NCI-H146 (cell line): Measurements from ENCODE around the gene CYP24A1.

ENCODE experiments used
- DNase-seq: peaks from one replicate; lab custom pipeline; 2025; lab: John Stamatoyannopoulos, UW

Gene CYP24A1

GRCh38 chr20:54174457-54175175, 830 bp upstream of the CYP24A1 start:
- no peak for DNase-seq

- DNase-seq: no peak
Measured at GRCh38 chr20:54172856-54173652, 732 bp downstream of the CYP24A1 start.

GRCh38 chr20:54172532-54172855, 1.3 kb downstream of the CYP24A1 start:
- DNase-seq: no peak

DNA sequence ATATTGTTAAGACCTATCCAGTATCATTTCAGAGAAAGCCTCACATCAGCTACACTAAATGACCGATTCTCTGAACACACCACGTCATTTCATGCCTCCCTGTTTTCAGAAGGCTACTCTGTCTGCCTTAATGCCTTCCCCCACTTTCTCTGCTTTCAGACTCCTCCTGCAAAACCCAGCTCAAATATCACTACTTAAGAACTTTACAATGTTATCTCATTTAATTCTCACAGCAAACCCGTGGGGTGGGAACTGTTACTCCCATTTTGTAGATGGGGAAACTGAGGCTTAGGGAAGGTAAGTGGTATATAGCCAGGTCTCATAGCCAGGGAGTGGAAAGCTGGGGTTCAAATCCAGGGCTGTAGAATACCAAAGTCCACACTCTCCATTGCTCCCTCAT, 2.8 kb downstream of the CYP24A1 start:
- no peak for DNase-seq

- no peak for DNase-seq
Measured at GRCh38 chr20:54170026-54170471, 3.7 kb downstream of the CYP24A1 start.

- DNase-seq: no peak
Measured at GRCh38 chr20:54168961-54169862, 4.6 kb downstream of the CYP24A1 start.

- DNase-seq: no peak
Measured at GRCh38 chr20:54167909-54168872, 5.6 kb downstream of the CYP24A1 start.

DNA sequence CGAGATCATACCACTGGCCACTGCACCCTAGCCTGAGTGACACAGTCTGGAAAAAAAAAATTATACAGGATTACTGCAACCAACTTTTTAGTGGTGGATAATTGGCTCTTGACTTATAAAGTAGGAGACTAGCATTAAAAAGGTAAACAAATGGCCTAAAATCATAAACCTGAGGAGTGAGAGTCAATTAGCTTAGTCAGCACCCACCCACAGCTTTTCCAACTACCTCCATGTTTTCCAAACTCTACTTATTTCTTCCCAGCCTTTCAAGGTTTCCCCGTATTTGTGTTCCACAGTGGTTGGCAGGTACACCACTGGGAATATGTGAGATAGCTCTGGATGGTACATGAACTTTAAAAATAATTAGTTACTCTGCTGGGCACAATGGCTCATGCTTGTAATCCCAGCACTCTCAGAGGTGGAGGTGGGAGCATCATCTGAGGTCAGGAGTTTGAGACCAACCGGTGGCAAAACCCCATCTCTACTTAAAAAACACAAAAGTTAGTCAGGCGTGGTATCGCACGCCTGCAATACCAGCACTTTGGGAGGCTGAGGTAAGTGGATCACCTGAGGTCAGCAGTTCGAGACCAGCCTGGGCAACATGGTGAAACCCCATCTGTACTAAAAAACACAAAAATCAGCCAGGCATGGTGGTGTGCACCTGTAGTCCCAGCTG, 6.7 kb downstream of the CYP24A1 start:
- DNase-seq: no peak

DNA sequence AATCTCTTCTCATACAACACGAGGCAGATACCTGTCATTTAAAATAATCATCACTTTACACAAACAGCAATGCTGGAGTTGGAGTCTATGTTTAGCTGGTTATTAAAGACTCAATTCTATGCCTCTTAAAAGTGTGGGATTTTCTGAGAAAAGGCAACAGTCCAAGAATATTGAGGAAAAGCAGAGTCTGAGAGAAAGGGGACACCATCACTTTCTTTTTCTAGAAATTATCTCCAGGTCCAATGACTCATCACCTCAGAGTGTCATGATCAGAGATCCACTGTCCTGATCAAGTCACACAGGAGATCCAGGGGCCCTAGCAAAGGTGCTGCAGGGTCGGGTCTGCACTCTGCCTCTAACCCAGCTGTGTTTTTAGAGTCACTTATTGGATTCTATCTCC, 8.0 kb downstream of the CYP24A1 start:
- no peak for DNase-seq

DNA sequence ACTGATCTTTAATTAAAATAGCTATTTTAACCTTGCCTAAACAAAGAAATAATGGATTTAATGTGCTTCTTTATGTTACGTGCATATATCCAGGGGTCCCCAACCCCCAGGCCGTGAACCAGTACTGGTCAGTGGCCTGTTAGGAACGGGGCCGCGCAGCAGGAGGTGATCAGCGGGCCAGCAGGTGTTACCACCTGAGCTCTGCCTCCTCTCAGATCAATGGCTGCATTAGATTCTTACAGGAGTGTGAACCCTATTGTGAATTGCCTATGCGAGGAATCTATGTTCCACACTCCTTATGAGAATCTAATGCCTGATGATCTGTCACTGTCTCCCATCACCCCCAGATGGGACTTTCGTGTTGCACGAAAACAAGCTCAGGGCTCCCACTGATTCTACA, 8.8 kb downstream of the CYP24A1 start:
- no peak for DNase-seq

DNA sequence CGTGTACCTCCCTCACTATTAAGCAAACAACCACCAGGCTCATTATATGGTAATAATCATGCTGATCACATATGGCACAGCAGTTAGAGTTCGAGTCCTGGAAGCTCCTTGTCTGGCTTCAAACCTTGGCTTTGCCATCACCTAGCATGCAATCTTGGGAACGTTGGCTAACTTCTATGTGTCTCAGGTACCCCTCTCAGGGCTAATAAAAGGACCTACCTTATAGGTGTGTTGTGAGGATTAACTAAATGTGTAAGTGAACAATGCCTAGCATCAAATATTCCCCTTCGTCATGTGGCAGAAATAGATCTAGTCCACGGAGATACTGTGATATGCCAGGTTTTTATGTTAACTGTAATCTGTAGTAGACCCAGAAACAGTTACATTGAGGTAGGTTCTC, 10.4 kb downstream of the CYP24A1 start:
- no peak for DNase-seq

- no peak for DNase-seq
Measured at GRCh38 chr20:54162378-54163009, 11.3 kb downstream of the CYP24A1 start.

GRCh38 chr20:54161821-54162149, 12.0 kb downstream of the CYP24A1 start:
- no peak for DNase-seq

GRCh38 chr20:54161008-54161820, 12.6 kb downstream of the CYP24A1 start:
- DNase-seq: no peak

- no peak for DNase-seq
Measured at GRCh38 chr20:54160065-54161007, 13.4 kb downstream of the CYP24A1 start.

GRCh38 chr20:54158856-54159418, 14.8 kb downstream of the CYP24A1 start:
- no peak for DNase-seq

DNA sequence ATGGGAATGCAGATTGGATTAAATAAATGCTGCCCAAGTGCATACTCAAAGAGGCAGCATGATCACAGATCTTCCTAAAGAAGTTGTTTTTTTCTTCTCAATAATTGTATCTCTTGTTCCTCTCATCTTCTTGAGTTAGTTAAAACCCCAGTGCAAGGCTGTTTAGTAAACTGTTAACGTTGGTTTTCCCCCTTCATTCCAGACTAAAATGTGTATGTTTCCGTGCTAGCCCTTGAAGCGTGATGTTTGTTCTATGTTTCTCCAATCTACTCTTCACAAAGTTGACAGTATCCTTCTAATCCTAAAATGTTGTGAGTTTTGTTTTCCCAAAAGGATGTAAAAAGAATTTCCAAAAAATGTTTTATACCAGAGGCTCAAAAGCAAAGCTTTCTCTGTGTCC, 15.6 kb downstream of the CYP24A1 start:
- no peak for DNase-seq
